ENCODE results near the gene SHPK.

The SHPK gene

GRCh38 chr17:3630781-3631180 is 5.3 kb downstream of the SHPK start:
- DNase-seq (ENCODE audit: low read depth in 3 of 3, low spot score in 1 of 3), result no peak

GRCh38 chr17:3627769-3628167 is 8.3 kb downstream of the SHPK start:
- DNase-seq (ENCODE audit: low read depth in 3 of 3, low spot score in 1 of 3), result no peak

- no peak for DNase-seq (ENCODE audit: low read depth in 3 of 3, low spot score in 1 of 3)
These were observed 8.9 kb downstream of the SHPK start for GRCh38 chr17:3626831-3627768.

- no peak for DNase-seq (ENCODE audit: low read depth in 3 of 3, low spot score in 1 of 3)
These were observed 13.0 kb downstream of the SHPK start for GRCh38 chr17:3622977-3623594.

GRCh38 chr17:3621146-3621720 is 14.8 kb downstream of the SHPK start:
- DNase-seq (ENCODE audit: low read depth in 3 of 3, low spot score in 1 of 3), result no peak

GRCh38 chr17:3615160-3615870 is 20.7 kb downstream of the SHPK start:
- no peak for DNase-seq (ENCODE audit: low read depth in 3 of 3, low spot score in 1 of 3)

GRCh38 chr17:3613124-3613523 is 22.9 kb downstream of the SHPK start:
- no peak for DNase-seq (ENCODE audit: low read depth in 3 of 3, low spot score in 1 of 3)

- no peak for DNase-seq (ENCODE audit: low read depth in 3 of 3, low spot score in 1 of 3)
These were observed 25.5 kb downstream of the SHPK start for GRCh38 chr17:3610523-3610922.

GRCh38 chr17:3609689-3610088 is 26.4 kb downstream of the SHPK start:
- DNase-seq (ENCODE audit: low read depth in 3 of 3, low spot score in 1 of 3), result no peak

GRCh38 chr17:3603870-3604259 is 32.2 kb downstream of the SHPK start:
- DNase-seq (ENCODE audit: low read depth in 3 of 3, low spot score in 1 of 3), result no peak

GRCh38 chr17:3603119-3603869 is 32.8 kb downstream of the SHPK start:
- DNase-seq (ENCODE audit: low read depth in 3 of 3, low spot score in 1 of 3), result no peak

- no peak for DNase-seq (ENCODE audit: low read depth in 3 of 3, low spot score in 1 of 3)
These were observed 33.6 kb downstream of the SHPK start for GRCh38 chr17:3602499-3602898.

- no peak for DNase-seq (ENCODE audit: low read depth in 3 of 3, low spot score in 1 of 3)
These were observed 35.4 kb downstream of the SHPK start for GRCh38 chr17:3600529-3601205.

- no peak for DNase-seq (ENCODE audit: low read depth in 3 of 3, low spot score in 1 of 3)
These were observed 38.0 kb downstream of the SHPK start for GRCh38 chr17:3598078-3598477.

GRCh38 chr17:3596804-3597464 is 39.1 kb downstream of the SHPK start:
- DNase-seq (ENCODE audit: low read depth in 3 of 3, low spot score in 1 of 3), result no peak

- no peak for DNase-seq (ENCODE audit: low read depth in 3 of 3, low spot score in 1 of 3)
These were observed 41.1 kb downstream of the SHPK start for GRCh38 chr17:3594976-3595375.

GRCh38 chr17:3594051-3594800 is 41.8 kb downstream of the SHPK start:
- no peak for DNase-seq (ENCODE audit: low read depth in 3 of 3, low spot score in 1 of 3)

GRCh38 chr17:3593384-3593783 is 42.7 kb downstream of the SHPK start:
- DNase-seq (ENCODE audit: low read depth in 3 of 3, low spot score in 1 of 3), result no peak

- DNase-seq (ENCODE audit: low read depth in 3 of 3, low spot score in 1 of 3), result no peak
These were observed 43.7 kb downstream of the SHPK start for GRCh38 chr17:3592216-3592860.

Measured in stimulated activated CD4-positive, alpha-beta T cell treated with anti-CD3 and anti-CD28 coated beads, TNF-alpha, amount 100 ng/mL, for 1 hour (primary cell).